NCI-H2196 (cell line): ENCODE measurements around the gene VGLL1.

Source experiments
- DNase-seq: peaks from one replicate; lab custom pipeline; 2025; ENCODE audit not compliant: unreplicated experiment; lab: John Stamatoyannopoulos, UW

The VGLL1 gene, protein sequence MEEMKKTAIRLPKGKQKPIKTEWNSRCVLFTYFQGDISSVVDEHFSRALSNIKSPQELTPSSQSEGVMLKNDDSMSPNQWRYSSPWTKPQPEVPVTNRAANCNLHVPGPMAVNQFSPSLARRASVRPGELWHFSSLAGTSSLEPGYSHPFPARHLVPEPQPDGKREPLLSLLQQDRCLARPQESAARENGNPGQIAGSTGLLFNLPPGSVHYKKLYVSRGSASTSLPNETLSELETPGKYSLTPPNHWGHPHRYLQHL

DNA sequence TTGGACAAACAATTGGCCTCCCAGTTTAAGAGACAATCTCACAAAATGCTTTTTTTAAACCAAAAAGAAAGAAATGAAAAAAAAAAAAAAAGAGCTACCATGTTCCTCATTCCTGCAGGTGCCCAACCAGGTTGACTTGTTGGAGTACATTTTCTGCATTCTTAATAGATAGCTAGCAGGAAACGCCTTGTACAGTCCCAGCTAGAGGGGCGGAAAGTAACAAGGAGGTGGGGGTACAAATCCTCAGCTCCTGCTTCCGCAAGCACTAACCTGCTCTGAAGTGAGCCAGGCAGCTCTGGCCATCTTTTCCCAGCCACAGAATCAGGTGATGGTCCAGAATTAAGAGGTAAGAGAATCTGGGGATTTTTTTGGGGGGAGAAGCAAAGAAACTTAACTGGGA lies at the start of gene VGLL1:
VGLL1 (plus strand) TSS at position 265 of the 400 bp plus-strand sequence. CDS start 3,806 bp downstream, outside the sequence.
- no peak for DNase-seq

DNA sequence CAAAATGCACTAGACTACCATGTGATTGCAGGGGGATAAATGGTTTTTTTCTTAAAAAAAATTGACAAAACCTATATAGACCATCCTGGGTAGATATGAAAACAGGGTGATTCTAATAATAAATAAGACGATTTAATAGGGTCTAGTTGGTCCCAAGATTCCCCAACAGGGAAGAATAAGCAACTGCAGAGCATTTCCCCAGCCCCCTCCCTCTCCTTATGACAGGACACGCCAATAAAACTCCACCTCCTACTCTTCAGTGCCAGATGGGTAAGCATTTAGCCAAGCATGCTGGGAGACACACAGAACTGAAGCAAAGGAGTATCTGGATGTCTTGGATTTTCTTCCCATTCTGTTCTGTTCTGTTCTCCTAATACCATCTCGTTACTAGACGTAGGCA lies 44.4 kb upstream of the VGLL1 start, which contains the start of gene BRS3:
BRS3 (plus strand) TSS at position 301 of the 400 bp plus-strand sequence. CDS start 168 bp downstream, outside the sequence.
- DNase-seq: no peak

DNA sequence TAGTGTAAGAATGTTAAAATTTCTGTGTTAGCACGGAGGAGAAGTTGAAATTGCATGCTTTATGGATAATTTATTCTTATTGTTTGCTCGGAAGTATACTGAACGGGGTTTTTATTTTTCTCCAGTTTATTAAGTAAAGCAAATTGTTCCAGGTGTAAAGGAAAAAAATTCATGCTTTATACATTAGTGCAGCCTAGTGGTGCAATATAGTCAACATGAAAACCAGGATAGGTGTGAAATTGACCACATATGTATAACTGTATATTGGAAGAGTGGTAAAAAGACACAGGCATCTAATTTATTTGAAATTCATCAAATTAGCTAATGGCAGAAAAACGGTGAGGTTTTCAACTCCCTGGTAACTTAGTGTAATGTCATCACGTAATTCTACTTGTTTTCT lies 43.3 kb upstream of the VGLL1 start:
- DNase-seq: no peak

DNA sequence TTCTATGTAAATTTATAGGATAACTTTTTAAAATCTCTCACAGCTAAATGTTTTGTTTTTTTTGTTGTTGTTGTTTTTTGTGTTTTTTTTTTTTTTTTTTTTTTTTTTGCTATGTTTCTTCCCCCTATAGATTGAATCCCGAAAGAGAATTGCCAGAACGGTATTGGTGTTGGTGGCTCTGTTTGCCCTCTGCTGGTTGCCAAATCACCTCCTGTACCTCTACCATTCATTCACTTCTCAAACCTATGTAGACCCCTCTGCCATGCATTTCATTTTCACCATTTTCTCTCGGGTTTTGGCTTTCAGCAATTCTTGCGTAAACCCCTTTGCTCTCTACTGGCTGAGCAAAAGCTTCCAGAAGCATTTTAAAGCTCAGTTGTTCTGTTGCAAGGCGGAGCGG lies 40.2 kb upstream of the VGLL1 start:
- no peak for DNase-seq

DNA sequence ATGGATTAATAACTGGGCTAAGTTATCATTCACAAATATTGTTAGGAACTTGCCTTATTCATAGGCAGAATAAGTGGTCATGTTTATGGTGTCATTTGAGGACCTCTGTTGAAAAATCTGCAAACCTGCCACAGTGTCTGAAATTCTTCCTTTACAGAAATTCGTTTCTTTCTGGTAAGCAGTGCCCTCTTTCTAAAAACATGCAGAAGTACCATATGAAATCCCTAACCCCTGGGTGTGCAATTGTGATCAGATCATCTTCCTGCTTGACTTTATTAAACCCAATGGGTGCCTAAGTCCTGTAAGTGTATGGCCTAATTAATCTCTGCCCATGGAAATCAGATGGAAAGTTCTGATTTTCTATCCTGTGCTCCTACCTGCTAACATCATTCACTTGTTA lies 39.0 kb upstream of the VGLL1 start:
- no peak for DNase-seq

DNA sequence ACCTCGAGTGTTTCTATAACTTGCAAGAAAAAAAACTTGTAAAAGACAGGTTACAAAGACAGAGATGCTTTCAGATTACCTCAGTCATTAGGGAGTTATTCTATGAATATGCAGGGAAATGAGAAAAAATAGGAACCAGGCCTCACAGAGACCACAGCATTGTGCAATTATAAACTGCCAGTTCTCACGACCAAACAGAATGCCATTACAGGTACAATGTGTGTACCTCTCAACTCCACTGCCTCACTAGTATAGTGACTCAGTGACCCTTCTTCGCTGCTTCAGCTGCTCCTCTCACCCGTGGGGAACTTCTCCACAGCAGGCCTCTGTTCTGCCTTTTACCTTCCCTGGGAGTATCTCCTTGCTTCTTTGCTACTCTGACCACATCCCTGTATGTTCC lies 37.0 kb upstream of the VGLL1 start:
- no peak for DNase-seq

DNA sequence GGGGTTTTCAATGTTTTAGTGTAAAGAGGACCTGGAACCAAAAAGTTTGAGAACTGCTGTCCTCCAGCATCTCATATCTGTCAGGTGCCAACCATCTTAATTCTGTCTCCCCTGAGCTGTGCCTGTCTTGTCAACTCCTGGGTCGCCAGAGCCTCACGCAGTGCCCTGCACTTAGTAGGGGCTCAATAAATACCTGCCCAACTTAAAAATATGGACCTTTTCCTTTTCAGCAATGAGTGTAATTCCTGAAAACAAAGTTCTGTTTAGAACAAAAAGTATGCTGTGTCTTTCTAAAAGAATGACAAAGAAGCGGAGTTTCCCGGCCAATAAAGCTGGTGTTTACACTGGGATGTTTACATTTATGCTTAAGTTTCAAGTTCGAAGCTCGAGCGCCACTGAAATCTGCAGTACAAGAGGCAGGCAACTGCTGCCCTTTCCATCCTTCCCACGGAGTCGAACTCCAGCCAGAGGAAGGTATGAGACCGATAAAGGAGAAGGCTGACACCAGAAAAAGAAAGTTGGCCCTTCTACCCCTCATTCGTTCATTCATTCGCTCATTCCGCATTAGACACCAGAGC lies 35.7 kb upstream of the VGLL1 start:
- no peak for DNase-seq

DNA sequence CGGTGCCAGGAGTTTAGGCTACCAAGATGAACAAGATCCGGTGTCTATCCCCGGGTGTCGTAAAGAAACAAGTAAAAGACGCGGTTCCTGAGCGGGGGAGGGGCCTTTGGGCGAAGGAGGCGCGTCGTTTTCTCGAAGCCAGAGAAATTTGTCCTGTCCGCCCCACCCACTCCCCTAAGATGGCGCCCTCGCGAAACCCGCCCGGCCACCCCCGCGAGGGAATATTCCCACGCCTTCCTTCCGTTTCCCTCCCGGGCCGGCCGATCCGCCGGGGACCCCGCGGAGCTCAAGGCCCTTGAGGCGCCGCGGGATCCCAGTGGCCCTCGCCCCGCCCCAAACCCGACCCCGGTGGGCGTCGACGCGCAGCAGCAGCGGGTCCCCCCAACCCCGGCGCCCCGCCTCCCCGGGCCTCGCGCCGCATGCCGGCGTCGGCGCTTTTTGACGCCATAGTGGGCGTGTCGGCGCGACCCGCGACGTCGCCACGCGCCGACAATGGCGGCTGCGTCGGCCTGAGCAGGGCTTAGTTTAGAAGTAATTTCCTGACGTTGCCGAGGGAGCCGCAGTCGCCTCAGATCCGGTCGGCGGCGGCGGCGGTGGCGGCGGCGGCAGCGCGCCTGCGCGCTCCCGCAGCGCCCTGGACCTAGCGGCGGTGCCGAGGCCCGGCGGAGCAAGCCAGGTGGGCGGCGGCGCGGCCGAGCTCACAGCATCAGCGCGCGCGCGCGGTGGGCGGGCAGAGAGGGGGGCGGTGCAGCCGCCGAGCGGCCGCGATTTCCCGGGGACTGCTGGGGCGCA lies 35.1 kb upstream of the VGLL1 start:
- DNase-seq: peak; percentile 82

DNA sequence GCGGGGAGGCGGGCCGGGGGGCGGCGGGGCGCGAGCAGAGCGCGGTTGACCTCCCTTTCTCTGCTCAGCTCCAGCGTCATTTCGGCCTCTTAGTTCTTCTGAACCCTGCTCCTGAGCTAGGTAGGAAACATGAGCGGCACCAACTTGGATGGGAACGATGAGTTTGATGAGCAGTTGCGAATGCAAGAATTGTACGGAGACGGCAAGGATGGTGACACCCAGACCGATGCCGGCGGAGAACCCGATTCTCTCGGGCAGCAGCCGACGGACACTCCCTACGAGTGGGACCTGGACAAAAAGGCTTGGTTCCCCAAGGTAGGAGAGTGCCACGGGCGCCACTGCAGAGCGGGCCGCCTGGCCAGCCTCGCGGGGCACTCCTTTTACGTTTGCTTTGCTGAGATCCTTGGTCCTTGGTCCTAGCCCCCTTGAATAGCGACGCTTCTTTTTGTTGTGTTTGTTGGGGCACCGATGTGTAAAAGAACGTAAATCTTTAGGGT lies 34.4 kb upstream of the VGLL1 start, which contains the start of gene HTATSF1:
HTATSF1 (plus strand) TSS at position 37 of the 497 bp plus-strand sequence; CDS start at position 130, 93 bp downstream.
- no peak for DNase-seq

DNA sequence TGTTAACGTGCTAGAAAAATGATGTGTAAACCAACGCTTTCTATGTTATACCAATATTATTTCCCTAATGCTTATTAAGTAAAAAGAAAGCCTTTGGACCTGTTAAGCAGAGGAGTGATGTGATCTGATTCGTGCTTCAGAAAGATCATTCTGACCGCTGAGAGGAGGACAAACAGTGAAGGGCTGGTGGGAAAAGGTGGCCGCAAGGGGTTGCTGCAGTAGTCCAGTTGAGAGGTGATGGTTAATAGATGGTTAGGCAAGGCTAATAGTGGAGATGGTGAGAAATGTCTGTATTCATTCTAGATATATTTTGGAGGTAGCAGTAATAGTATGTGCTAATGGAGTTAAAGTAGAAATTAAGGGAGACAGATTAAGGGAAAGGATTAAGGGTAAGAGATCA lies 12.9 kb upstream of the VGLL1 start:
- no peak for DNase-seq

DNA sequence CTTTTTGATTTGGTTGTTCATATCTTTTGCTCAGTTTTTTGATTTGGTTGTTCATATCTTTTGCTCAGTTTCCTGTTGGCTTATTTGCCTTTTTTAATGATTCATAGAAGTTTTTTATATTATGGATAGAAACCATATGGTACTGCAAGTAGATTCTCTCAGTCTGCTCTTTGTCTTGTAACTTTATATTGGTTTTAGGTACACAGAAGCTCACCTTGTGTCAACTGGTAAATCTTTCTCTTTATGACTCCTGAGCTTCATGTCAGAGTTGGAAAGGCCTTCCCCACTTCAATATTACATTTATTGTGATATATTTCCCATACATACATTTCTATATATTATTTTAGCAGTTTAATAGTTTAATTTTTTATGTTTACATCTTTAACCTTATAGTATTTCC lies 8.2 kb upstream of the VGLL1 start:
- DNase-seq: no peak

DNA sequence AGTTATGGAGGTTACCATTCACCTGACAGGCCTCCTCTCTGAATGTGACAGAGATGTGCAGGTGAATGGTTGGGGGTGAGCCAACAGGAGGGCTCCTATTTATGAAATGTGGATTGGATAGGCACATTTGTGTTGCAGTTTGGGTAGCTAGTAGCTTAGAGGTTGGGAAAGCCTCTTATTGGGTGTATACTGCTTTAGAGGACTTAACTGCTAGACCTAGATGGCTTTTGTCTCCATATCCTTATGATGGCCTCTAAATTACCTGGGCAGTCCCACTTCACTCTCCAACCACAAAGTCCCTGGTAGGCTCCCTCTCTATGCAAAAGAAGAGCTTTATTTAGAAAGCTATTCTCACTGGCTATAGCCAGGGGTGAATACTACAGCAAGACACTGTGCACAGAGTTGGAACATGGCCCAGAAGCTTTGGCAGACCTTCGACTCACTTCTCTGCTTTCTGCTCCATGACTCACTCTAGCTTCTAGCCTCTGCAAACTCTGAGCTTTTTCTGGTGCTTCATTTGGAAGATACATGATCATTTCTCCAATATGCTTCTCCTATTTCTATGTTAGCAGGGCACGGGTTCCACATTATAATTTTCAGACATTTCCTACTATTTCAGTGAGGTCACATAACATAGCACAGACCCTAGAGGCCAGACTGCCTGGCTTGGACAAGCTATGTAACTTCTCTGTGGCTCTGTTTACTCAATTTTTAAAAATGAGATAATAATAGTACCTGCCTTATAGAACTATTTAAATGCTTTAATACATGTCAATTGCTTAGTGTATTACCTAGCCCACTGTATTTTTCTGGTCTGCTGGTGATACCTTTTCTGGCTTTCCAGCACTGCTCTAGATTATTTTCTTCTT lies 6.0 kb upstream of the VGLL1 start:
- peak; percentile 50 for DNase-seq

DNA sequence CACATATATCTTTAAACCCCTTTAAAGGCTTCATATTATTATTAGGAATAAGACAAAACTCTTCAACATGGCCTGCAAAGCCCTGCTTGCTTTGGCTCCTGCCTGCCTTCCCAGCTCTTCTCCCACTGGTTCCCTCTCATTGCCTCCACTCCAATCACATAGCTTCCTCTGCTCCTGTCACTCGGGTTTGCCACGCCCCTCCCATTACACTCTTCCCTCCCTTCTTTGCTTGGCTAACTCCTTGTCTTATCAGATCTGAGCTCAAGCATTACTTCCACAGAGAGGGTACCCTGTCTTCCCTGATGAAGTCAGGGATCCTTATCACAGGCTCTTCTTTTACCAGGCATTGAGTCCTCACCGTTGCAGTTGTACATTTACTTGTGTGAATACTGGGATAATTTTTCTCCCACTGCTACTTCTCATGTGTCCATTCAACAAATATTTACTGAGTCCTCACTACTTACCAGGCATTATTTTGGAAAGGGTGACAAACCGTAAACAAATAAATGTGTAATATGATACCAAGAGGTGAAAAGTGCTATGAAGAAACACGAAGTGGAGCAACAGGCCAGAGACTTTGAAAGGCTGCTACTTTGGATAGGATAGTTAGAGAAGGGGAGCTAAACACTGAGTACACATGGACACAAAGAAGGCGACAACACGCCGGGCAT lies 3.2 kb upstream of the VGLL1 start:
- peak; percentile 1 for DNase-seq

DNA sequence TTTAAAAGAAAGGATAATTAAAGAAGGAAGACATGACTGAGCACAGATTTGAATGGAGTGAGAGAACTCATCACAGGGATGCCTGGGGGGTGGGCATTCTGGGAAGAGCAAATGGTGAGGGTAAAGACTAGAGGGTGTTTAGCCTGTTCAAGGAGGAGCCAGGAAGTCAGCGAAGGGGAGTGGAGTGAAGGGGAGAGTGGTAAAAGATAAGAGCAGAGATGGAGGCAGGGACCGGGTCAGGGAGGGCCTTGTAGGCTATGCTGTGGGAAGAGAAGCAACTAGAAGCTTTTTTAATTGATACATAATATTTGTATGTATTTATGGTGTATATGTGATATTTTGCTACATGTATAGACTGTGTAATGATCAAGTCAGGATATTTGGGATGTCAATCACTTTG lies 2.2 kb upstream of the VGLL1 start:
- DNase-seq: no peak

DNA sequence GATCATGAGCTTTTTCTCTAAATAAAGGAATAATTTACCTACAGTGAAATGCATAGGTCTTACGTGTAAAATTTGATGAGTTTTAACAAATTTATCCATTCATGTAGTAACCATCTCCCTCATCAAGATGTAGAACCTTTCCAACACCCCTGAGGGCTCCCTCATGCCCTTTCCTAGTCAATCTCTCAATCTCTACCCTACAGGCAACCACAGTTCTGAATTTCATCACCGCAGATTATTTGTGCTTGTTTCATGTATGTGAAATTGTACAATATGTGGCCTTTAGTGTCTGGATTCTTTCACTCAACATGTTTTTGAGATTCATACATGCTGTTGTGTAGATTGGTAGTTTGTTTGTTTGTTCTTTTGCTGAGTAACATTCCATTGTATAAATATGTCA lies 2.1 kb downstream of the VGLL1 start:
- no peak for DNase-seq

DNA sequence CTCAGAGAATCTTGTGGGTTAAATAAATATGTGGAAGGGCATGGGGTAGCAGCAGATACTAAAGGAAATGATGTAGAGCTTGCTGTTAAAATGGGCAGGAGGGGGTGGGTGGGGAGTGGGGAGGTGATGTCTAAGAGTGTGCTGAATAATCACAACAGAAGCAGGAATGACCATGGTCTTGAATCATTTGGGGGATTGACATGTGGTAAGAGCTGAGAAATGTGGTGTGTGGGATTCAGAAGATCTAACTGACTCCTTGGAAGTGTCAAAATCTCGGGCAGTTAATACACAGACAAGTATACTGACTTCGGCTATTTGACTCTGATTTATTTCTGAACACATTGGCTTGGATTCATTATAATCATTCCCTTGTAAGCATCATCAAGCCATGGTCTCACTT lies 6.8 kb downstream of the VGLL1 start:
- DNase-seq: no peak

DNA sequence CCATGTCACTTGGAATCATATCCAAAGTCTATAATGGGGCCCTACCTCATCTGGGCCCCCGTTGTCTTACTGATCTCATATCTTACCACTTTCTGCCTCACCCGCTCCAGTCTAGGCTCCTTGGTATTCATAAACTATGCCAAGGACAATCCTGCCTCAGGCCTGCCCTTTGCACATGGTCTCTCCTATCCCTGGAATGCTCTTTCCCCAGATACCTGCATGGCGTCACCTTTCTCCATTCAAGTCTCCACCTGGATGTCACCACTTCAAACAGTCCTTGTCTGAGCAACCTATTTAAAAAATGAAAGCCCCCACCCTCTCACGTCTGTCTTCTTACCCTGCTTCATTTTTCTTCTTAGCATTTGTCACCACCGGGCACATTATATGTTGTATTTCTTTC lies 8.2 kb downstream of the VGLL1 start:
- no peak for DNase-seq

DNA sequence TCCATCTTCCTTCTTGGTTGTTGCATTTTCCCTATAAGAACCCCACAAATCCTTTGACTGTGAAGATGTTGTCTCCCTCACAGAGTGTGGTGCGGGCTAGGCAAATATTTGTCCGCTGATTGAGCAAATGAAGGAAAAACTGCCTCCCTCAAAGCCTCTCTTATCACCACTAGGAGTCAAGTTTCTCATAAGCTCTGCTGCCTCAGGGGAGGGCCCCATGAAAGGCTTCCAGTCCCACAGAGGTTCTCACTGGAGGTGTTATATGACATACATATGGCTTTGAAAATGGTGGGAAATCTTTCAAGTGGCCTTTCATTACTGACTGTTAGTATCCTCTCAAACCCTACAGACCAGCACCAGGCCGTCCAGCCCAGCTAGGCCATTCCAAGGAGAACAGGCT lies 9.3 kb downstream of the VGLL1 start:
- DNase-seq: no peak

DNA sequence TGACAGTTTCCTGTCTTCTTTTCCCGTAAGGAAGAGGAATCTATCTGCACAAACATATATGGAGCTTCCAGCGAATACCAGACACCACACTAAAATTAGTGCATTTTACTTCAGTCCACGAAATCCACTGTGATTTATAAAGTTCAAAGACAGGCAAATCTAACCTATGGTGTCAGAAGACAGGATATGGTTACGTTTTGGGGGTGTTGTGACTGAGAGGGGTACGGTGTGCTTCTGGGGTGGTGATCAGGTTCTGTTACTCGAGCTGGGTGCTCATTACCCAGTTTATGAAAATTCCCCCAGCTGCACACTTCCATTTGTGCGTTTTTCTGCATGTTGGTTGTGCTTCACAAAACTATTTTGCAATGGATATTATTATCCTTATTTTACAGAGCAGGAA lies 10.3 kb downstream of the VGLL1 start:
- no peak for DNase-seq

DNA sequence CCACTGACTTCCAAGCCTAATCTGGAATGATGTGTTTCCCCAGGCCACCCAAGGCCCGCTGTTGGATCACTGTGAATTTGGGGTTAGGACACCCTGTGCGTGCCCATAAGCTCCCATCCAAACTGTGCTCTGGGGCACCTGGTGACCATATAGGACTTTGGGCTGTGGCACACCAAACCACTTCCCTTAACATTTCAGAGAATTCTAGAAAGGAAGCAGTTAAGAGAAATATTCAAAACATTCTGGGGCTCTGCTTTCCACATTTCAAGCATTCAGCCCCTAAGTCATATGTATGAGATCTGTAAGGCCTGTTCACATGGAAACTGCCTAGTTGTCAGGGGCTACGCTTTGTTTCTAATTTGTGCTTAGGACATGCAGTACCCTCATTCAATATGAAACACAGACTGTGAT lies 14.4 kb downstream of the VGLL1 start:
- no peak for DNase-seq
